ENCODE results near the gene NKX6-2.

Gene NKX6-2

DNA sequence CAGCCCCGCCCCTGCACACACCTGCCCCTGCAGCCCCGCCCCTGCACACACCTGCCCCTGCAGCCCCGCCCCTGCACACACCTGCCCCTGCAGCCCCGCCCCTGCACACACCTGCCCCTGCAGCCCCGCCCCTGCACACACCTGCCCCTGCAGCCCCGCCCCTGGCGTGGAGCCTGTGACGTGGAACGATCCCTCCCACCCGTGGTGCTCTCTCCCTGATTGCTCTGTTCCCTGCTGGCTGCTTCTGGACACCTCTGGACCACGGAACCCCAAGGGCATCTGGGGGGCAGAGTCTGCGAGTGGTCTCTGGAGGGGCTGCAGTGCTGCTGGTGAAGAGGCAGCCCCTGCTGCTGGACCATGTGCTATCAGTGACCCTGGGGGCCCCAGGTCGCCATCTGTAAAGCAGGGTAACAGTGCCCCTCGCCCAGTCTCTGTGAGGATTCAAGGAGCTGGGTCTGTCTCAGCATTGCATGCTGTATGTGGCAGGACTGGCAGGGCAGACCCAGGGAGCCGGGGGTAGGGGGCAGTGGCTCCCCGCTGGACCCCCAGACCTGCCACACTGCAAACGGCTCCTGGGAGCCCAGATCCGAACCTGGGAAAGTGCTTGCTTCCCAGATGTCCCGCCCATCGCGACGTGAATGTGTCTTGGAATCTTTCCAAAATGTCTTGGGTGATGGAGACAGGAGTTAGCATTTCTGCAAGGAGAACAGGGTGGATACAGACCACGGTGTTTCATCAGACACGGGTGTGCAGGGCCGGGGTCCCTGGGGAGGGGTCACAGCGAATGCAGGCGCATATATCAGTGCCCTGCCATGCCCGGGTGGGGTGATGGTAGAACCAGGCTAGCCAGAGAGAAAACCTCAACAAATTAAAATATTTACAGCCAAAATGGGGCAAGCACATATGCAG is 27.9 kb upstream of the NKX6-2 start:
- no peak for DNase-seq (ENCODE audit: low read depth, low spot score)
- H3K4me3 ChIP-seq (ENCODE audit: low read length) = no peak overlapping the region

- DNase-seq (ENCODE audit: low read depth, low spot score) = no peak
- no peak overlapping the region for H3K4me3 ChIP-seq (ENCODE audit: low read length)
These were observed 27.1 kb upstream of the NKX6-2 start for GRCh38 chr10:132813001-132813401.

- DNase-seq (ENCODE audit: low read depth, low spot score) = no peak
- no peak overlapping the region for H3K4me3 ChIP-seq (ENCODE audit: low read length)
These were observed 26.6 kb upstream of the NKX6-2 start for GRCh38 chr10:132812520-132812919.

DNA sequence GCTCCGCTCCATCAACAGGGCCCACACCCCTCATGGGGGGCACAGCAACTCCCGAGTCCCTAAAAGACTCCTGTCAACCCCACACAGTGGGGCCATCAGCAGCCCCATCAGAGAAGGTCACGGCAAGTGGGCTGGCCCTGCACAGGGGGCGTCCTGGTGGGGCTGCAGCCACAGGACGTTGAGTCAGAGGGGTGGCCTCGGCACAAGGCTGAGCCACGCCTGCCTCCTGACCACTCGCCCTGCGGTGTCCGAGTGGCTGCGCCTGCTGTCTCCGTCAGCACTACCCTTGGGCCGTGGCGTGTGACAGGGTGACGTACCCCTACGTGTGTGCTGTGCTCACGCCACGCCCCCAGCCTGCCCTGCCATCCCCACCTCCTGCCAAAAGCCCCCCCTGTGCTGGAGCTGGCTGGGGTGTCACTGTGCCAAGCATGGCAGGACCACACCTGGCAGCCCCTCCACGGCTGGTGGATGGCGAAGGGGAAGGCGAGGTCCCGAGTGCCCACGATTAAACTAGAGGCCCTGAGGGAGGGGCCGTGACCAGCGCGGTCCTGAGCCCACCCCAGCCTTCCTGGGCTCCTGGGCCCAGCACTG is 26.0 kb upstream of the NKX6-2 start:
- DNase-seq (ENCODE audit: low read depth, low spot score) = no peak
- H3K4me3 ChIP-seq (ENCODE audit: low read length) = no peak overlapping the region

GRCh38 chr10:132810807-132811700 is 25.1 kb upstream of the NKX6-2 start:
- H3K4me3 ChIP-seq (ENCODE audit: low read length) = no peak overlapping the region
- DNase-seq (ENCODE audit: low read depth, low spot score) = no peak

GRCh38 chr10:132810141-132810806 is 24.3 kb upstream of the NKX6-2 start:
- no peak overlapping the region for H3K4me3 ChIP-seq (ENCODE audit: low read length)
- no peak for DNase-seq (ENCODE audit: low read depth, low spot score)

DNA sequence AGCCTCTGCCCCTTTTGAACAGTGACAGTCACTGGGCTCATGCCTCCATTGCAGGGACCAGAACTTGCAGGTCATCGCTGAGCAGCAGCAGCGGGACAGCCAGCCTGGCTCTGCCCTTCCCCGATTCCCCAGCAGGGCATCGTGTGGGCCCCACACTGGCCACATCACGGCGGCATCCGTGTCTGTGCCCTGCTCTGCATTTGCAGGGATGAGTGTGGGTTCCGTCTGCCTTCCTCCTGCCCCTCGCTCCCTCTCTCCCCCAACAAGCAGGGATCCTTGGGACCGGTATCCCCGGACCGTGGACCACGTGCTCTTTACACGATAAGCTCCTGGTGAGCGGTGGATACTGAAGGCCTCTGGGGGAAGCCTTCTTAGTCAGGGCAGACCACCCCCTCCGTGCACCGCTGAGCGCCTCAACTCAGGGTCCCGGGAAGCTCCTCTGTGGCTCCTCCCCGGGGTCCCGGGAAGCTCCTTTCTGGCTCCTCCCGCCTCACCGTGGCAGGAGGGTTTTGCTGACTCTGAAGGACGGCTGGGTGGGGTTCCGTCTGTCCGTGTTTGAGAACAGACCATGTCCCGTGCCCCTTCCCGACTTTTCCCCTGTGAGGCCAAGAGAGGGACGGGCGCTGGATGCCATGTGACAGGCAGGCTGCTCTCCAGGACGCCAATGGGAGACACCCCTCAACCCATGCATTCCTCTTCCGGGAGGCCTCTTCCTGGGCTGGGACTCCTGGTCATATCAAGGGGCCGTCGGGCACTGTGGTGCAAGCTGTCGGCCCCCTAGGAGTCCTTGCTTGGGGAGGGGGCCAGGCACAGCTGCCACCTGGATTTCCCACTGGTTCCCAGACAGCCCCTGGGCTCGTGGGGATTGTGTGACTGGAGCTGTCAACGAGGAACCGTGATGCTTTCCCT is 23.5 kb upstream of the NKX6-2 start:
- no peak for DNase-seq (ENCODE audit: low read depth, low spot score)

DNA sequence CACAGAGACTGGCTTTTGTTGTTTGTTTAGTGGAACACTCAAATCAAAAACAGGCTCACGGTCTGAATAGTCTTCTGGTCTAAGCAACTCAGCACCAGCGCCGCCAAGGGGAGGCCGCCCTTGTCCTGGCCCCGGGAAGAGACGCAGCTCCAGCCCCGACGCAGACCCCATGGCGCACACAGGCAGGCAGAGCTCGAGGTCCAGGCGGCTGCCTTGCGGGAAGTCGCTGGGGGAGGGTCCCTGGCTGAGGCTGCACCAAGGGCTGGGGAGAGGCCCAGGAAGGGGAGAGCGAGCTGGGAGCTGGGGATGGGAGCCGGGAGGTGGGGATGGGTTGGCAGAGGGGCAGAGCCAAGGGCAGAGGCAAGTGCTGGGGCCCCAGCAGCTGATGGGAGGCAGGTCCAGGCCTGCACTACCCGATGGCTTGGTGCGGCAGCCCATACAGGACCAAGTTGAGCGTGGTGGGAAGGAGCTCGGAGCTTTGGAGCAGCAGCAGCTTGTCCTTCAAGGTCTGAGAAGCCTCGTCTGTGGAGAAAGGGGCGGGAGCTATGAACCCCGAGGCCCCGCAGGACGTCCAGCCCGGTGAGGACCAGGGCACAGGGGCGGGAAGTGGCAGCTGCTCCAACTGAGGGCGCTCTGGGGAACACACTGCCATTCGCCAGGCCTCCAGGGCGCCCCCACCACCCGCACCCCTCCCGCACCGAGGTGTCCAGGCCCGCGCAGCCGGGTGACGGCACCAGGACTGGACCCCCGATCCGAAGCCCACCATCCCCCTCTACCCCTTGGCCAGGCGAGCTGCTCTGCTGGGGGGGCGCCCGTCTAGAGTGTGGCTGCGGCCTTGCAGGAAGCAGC is 22.7 kb upstream of the NKX6-2 start:
- no peak for DNase-seq (ENCODE audit: low read depth, low spot score)

More for the DNA sequence above, 23.5 kb upstream of the NKX6-2 start:
- no peak overlapping the region for H3K4me3 ChIP-seq (ENCODE audit: low read length)

GRCh38 chr10:132807621-132808049 is 21.7 kb upstream of the NKX6-2 start:
- H3K4me3 ChIP-seq (ENCODE audit: low read length) = no peak overlapping the region
- DNase-seq (ENCODE audit: low read depth, low spot score) = no peak

More for the DNA sequence above, 22.7 kb upstream of the NKX6-2 start:
- H3K4me3 ChIP-seq (ENCODE audit: low read length) = no peak overlapping the region

DNA sequence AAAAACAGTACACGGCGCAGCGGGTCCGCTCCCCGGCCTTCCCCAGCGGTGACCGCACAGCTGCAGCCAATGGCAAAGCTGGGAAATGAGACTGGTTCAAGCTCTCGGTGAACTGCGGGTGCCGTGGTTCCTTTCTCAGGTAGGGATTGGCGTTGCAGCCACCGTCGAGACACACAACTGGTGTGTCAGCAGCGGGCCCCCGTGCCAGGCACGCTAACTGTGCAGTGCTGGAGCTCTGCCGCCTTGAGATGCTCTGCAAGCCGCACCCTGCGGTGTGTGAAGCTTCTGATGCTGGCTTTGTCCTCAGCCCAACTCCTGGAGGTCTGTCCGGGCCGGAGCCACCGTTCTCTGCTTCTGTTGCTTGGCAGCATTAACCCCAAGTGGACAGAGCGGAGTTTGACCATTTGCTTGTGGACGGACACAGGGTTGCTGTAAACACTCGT is 20.6 kb upstream of the NKX6-2 start:
- DNase-seq (ENCODE audit: low read depth, low spot score) = no peak
- H3K4me3 ChIP-seq (ENCODE audit: low read length) = no peak overlapping the region

- no peak overlapping the region for H3K4me3 ChIP-seq (ENCODE audit: low read length)
- no peak for DNase-seq (ENCODE audit: low read depth, low spot score)
These were observed 20.2 kb upstream of the NKX6-2 start for GRCh38 chr10:132806110-132806509.

- no peak overlapping the region for H3K4me3 ChIP-seq (ENCODE audit: low read length)
- DNase-seq (ENCODE audit: low read depth, low spot score) = no peak
These were observed 19.7 kb upstream of the NKX6-2 start for GRCh38 chr10:132805599-132805998.

- no peak overlapping the region for H3K4me3 ChIP-seq (ENCODE audit: low read length)
- no peak for DNase-seq (ENCODE audit: low read depth, low spot score)
These were observed 19.0 kb upstream of the NKX6-2 start for GRCh38 chr10:132804785-132805426.

DNA sequence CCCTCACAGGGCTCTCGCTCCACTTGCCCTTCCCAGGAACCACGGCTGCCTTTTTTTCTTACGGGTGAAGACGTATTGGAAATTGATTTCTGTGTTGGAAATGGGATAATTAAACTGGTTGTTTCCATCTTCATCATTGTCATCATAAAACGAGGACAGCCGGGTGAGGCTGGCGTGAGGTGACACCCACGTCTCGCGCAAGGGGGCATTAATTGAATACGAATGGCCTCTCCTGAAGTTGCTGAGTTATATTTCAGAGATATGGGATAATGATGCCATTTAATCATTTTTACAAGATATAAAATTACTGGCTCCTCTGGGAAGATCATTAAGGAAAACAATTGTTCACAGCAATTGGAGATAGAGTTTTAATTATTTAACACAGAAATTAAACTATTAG is 18.3 kb upstream of the NKX6-2 start:
- no peak overlapping the region for H3K4me3 ChIP-seq (ENCODE audit: low read length)
- DNase-seq (ENCODE audit: low read depth, low spot score) = no peak

DNA sequence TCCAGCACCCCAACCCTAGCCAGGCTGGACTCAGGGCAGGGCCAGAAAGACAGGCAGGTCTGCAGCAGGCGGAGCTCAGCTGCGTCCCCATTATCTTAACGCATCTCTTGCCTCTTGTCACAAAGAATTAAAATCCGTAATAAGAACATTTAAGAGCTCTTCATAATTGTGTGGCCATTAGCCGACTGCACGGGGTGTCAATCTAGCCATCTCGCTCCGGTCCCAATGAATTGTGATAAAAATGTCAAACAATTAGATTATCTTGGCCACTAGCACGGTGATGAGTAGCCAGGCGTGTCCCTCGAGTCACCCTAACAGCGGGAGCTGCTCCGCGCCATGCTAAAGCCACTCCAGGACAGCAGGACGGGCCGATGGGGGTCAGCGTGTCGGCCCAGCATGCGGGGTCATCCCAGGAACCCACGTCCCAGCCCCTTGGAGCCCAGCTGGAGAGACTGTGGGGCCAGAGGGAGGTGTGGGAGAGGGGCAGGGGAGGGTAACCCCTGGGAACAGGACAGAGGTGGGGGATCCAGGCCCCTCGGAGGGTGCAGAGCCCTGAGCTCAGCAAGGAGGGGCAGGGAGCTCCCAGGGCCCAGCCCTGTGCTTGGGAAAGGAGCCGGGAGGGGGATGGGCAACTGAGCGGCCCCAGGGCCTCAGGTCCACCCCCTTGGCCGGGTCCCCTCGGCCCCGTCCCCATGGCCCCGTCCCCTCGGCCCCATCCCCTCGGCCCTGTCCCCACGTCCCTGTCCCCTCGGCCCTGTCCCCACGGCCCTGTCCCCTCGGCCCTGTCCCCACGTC is 17.7 kb upstream of the NKX6-2 start:
- H3K4me3 ChIP-seq (ENCODE audit: low read length) = no peak overlapping the region
- DNase-seq (ENCODE audit: low read depth, low spot score) = no peak

DNA sequence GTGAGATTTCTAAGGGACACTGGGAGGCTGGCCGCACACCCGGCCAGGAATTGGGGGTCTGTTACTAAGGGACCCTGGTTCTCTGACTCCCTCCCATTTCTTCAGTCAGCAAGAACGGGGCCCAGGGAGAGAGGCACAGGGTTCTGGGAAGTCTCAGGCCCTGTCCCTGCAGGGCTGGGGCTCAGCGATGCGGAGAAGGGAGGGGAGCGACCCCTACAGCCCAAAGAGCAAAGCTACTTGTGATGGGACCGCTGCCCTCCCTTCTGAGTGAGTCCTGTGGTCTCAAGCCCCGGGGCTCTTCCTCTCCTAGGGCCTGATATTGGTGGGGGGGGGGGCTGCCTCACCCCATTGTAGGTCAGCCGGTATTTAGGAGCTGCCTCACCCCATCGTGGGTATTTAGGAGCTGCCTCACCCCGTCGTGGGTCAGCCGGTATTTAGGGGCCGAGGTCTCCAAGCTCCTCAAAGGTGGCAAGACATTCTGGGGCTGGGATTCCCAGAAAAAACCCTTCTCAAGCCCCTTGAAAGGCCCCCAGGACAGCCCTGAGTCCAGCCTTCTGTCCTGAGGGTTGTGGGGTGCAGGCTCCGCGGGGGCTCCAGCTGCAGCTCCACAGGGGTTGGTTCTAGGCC is 16.9 kb upstream of the NKX6-2 start:
- no peak overlapping the region for H3K4me3 ChIP-seq (ENCODE audit: low read length)
- no peak for DNase-seq (ENCODE audit: low read depth, low spot score)
